Endothelial cell of umbilical vein (primary cell): ENCODE data around the gene CAPN14. TPM values are rescaled to one million over a fixed set of nuclear protein-coding genes. Genes with fewer than 3 reads are reported as not detected.

ENCODE experiments used
- BruUV-seq: library from RNA; stranded (reverse); fragments of 400-500 nt; replicated peaks from 2 replicates; lab custom pipeline; 2021; lab: Mats Ljungman, UMichigan
- CTCF ChIA-PET: fragments of 300-600, 350-600 bp; sonication (Branson Sonifier 250); formaldehyde crosslinking; loops from one replicate; lab custom pipeline; 2021; ENCODE audit warnings: antibody characterized with exemption, inconsistent platforms; lab: Charles Lee
- POLR2A ChIA-PET: fragments of 300-600, 350-600 bp; sonication (Branson Sonifier 250); formaldehyde crosslinking; loops from one replicate; lab custom pipeline; 2021; ENCODE audit warnings: antibody characterized with exemption, inconsistent platforms; lab: Charles Lee
- DNase-seq: peaks from one replicate; pipeline ENCODE4 v3.0.0-alpha.2; 2011; ENCODE audit warnings: low read depth, low spot score
- FAIRE-seq: peaks from 2 replicates; lab custom pipeline; 2011; peaks lifted over from hg19 to GRCh38; lab: Jason Lieb, UNC
- H2AFZ ChIP-seq: 2 replicates; pipeline ENCODE4 v1.6.0; 2012; ENCODE audit warnings: low read depth, low read length, control low read depth, inconsistent platforms
- H3K27ac ChIP-seq: 2 replicates; pipeline ENCODE4 v1.5.1; 2011; ENCODE audit warnings: low read depth, mild to moderate bottlenecking, control low read depth, low read length, moderate library complexity; ENCODE audit not compliant: insufficient read depth
- H3K27me3 ChIP-seq, 2 experiments: 2 replicates each; pipeline versions ENCODE4 v1.6.0 to v1.6.1; 2011; ENCODE audit warnings: low read length in 2 of 2, mixed read lengths in 1 of 2; ENCODE audit not compliant: control insufficient read depth in 2 of 2, insufficient read depth in 2 of 2
- H3K36me3 ChIP-seq, 2 experiments: 2 replicates in 1 of 2; 3 replicates in 1 of 2; pipeline ENCODE4 v1.5.1; 2011; ENCODE audit warnings: low read length in 2 of 2, mild to moderate bottlenecking in 1 of 2, moderate library complexity in 1 of 2; ENCODE audit not compliant: control insufficient read depth in 2 of 2, insufficient read depth in 2 of 2; ENCODE audit errors: extremely low read depth in 1 of 2
- H3K4me1 ChIP-seq: 3 replicates; pipeline ENCODE4 v1.5.1; 2011; ENCODE audit warnings: mild to moderate bottlenecking, low read length; ENCODE audit not compliant: control insufficient read depth, insufficient read depth; ENCODE audit errors: extremely low read depth
- H3K4me2 ChIP-seq: 2 replicates; pipeline ENCODE4 v1.6.1; 2011; ENCODE audit warnings: low read length, control low read depth, mixed read lengths; ENCODE audit not compliant: insufficient read depth
- H3K4me3 ChIP-seq, 3 experiments: fragments of 200-600 bp in 1 of 3; sonication (generic), shearing (Covaris generic) in 1 of 3; replicated peaks in 1 of 3; 2 replicates each; pipeline ENCODE4 v1.5.1; 2011 to 2016; ENCODE audit warnings: control low read depth in 3 of 3, low read length in 3 of 3, mild to moderate bottlenecking in 2 of 3, inconsistent platforms in 1 of 3, low read depth in 1 of 3, moderate library complexity in 1 of 3; ENCODE audit not compliant: insufficient read depth in 1 of 3
- H3K79me2 ChIP-seq: 2 replicates; pipeline ENCODE4 v1.6.0; 2012; ENCODE audit warnings: low read length, inconsistent platforms; ENCODE audit not compliant: control insufficient read depth, insufficient read depth
- H3K9ac ChIP-seq: replicated peaks from 2 replicates; pipeline ENCODE3; 2011; ENCODE audit warnings: low read length, control low read depth; ENCODE audit not compliant: insufficient read depth; ENCODE audit errors: extremely low read depth
- H3K9me1 ChIP-seq: replicated peaks from 3 replicates; pipeline ENCODE4 v1.6.0; 2011; ENCODE audit warnings: mild to moderate bottlenecking, low read length; ENCODE audit not compliant: control insufficient read depth, insufficient read depth; ENCODE audit errors: extremely low read depth
- H3K9me3 ChIP-seq: replicated peaks from 2 replicates; pipeline ENCODE4 v1.5.1; 2012; ENCODE audit warnings: low read length, inconsistent platforms; ENCODE audit not compliant: control insufficient read depth, insufficient read depth
- H4K20me1 ChIP-seq: replicated peaks from 2 replicates; pipeline ENCODE3; 2011; ENCODE audit warnings: mild to moderate bottlenecking, low read length; ENCODE audit not compliant: control insufficient read depth, insufficient read depth; ENCODE audit errors: extremely low read depth
- CTCF ChIP-seq, 2 donors: IDR thresholded peaks; 1 replicate in 1 of 2; 2 replicates in 1 of 2; pipeline ENCODE4 v1.5.1; 2011; ENCODE audit warnings: low read length in 2 of 2, mild to moderate bottlenecking in 2 of 2, moderate library complexity in 2 of 2, control low read depth in 1 of 2, inconsistent platforms in 1 of 2, low read depth in 1 of 2; ENCODE audit not compliant: insufficient read depth in 1 of 2; ENCODE audit errors: extremely low read depth in 1 of 2
- EZH2 ChIP-seq: IDR thresholded peaks from 2 replicates; pipeline ENCODE4 v1.6.1; 2012; ENCODE audit warnings: borderline replicate concordance, low read depth, mild to moderate bottlenecking, moderate library complexity, low read length, inconsistent platforms; ENCODE audit not compliant: severe bottlenecking
- GATA2 ChIP-seq: IDR thresholded peaks from 2 replicates; pipeline ENCODE4 v1.7.0; 2011; ENCODE audit warnings: low read depth, mild to moderate bottlenecking, moderate library complexity, mixed read lengths, low read length; ENCODE audit not compliant: insufficient read length, insufficient read depth
- MAX ChIP-seq: IDR thresholded peaks from 2 replicates; pipeline ENCODE4 v1.6.1; 2011; ENCODE audit not compliant: insufficient read depth, insufficient read length
- MYC ChIP-seq: IDR thresholded peaks from one replicate; pipeline ENCODE4 v1.6.1; 2011; ENCODE audit warnings: mild to moderate bottlenecking, low read depth, low read length
- POLR2A ChIP-seq: IDR thresholded peaks from 2 replicates; pipeline ENCODE4 v1.6.1; 2012; ENCODE audit warnings: low read depth, mild to moderate bottlenecking, control low read depth, low read length
- POLR2AphosphoS5 ChIP-seq: IDR thresholded peaks from 2 replicates; pipeline ENCODE4 v1.6.1; 2012; ENCODE audit warnings: low read depth, mild to moderate bottlenecking, control low read depth, low read length, moderate library complexity; ENCODE audit not compliant: insufficient read depth
- dilution Hi-C: fragments of 300-500 bp; cut with MboI; formaldehyde crosslinking; loops from one replicate; pipeline ENCODE4 v1.15.0; 2019; ENCODE audit warnings: low sequenced_read_pairs; ENCODE audit not compliant: extremely low pct_ligation_motif_present
- intact Hi-C: fragments of 100-400 bp; cut with micrococcal nuclease; formaldehyde crosslinking; loops from one replicate; pipeline ENCODE4 v1.10.0; 2022
- polyA plus RNA-seq, 4 experiments: library from polyadenylated mRNA; depleted of rRNA in 3 of 4; stranded (reverse) in 3 of 4; unstranded in 1 of 4; fragments of >200 nt; gene quantifications; 2 replicates each; pipeline versions ENCODE4 v1.2.1 to v1.2.3, GENCODE V29; 2011 to 2012; ENCODE audit warnings: missing spikeins in 1 of 4
- total RNA-seq: library from RNA; stranded (reverse); gene quantifications from 2 replicates; pipeline ENCODE4 v1.2.3, GENCODE V29; 2021

CAPN14 gene
- total and polyA plus RNA-seq, 2 donors (not counting 3 experiments of a cell fraction or from before 2014, with no cell fraction given), result 0.01 to 0.15 TPM

- POLR2A ChIA-PET, result no interaction called here
- intact Hi-C loops (loop anchor here (1.0 to 5.0 kb wide), 3 partner anchors 34 to 521 kb away; no protein-coding TSS in a partner anchor), dilution Hi-C loops (no loop called here)
- Histone ChIP-seq H3K79me2 (no peaks in the 10 kb centered on the region), H3K4me2 (peak overlapping the region; percentile 26), H4K20me1 (no peaks in the 10 kb centered on the region), H3K9me1 (no peaks in the 10 kb centered on the region), H3K9me3 (no peaks in the 10 kb centered on the region), H3K27ac (no peak overlapping the region), H3K9ac (no peak overlapping the region), H3K4me3 (no peak overlapping the region), H3K36me3 (no peaks in the 10 kb centered on the region), H3K4me1 (peaks cover 4% of the 10 kb centered on the region), H2AFZ (peak overlapping the region; percentile 77), H3K27me3 (peaks cover 6 to 12% of the 10 kb centered on the region in 2 experiments)
- DNase-seq (no peak), FAIRE-seq (no peak)
- no TSS peak for BruUV-seq
- CTCF ChIA-PET, result interaction anchor here (0.9 to 1.6 kb wide), 5 partner anchors 18 to 932 kb away, joined by 3 to 4 read pairs (median 3); partner anchors contain the start of gene SLC30A6
- TF ChIP-seq GATA2 (no peak), MYC (no peak), CTCF (IDR thresholded peaks at IDR 0.05; ENCODE audit: extremely low read depth in 1 of 2, insufficient read depth in 1 of 2, low read depth in 1 of 2, low read length in 2 of 2) (no peak), MAX (no peak), EZH2 (no peak), POLR2A (no peak), POLR2AphosphoS5 (no peak)
Measured at GRCh38 chr2:31233231-31233630, 15.9 kb upstream of the CAPN14 start.
